CD14-positive monocyte (primary cell): Measurements from ENCODE around the gene RPS6KL1. TPM values are rescaled to one million over a fixed set of nuclear protein-coding genes. Genes with fewer than 3 reads are reported as not detected.

ENCODE experiments used
- DNase-seq, 3 donors: peaks; one replicate each; pipeline ENCODE4 v3.0.0-alpha.2; 2011 to 2022
- H2AFZ ChIP-seq: 2 replicates; pipeline ENCODE4 v1.6.0; 2012; ENCODE audit warnings: mild to moderate bottlenecking, low read depth, low read length, inconsistent platforms; ENCODE audit not compliant: insufficient read depth, poor library complexity, severe bottlenecking
- H3K27ac ChIP-seq, 2 donors: 1 replicate in 1 of 2; 2 replicates in 1 of 2; pipeline ENCODE4 v1.5.1; 2012 to 2013; ENCODE audit warnings: low read length in 2 of 2, control low read depth in 1 of 2, inconsistent platforms in 1 of 2, low read depth in 1 of 2, mild to moderate bottlenecking in 1 of 2
- H3K27me3 ChIP-seq, 2 donors: one replicate each; pipeline versions ENCODE4 v1.6.0 to v1.6.1; 2011 to 2013; ENCODE audit warnings: low read length in 2 of 2; ENCODE audit not compliant: control insufficient read depth in 2 of 2, insufficient read depth in 2 of 2
- H3K36me3 ChIP-seq, 2 donors: replicated peaks in 1 of 2; 1 replicate in 1 of 2; 2 replicates in 1 of 2; pipeline versions ENCODE4 v1.5.1 to v1.6.1; 2012 to 2013; ENCODE audit warnings: low read length in 2 of 2, control low read depth in 1 of 2, inconsistent platforms in 1 of 2, mild to moderate bottlenecking in 1 of 2; ENCODE audit not compliant: insufficient read depth in 2 of 2, control insufficient read depth in 1 of 2
- H3K4me1 ChIP-seq, 2 donors: 1 replicate in 1 of 2; 2 replicates in 1 of 2; pipeline versions ENCODE4 v1.5.1 to v1.6.1; 2012 to 2013; ENCODE audit warnings: low read length in 2 of 2, control low read depth in 1 of 2, inconsistent platforms in 1 of 2, mild to moderate bottlenecking in 1 of 2, moderate library complexity in 1 of 2; ENCODE audit not compliant: insufficient read depth in 2 of 2, control insufficient read depth in 1 of 2
- H3K4me2 ChIP-seq: replicated peaks from 2 replicates; pipeline ENCODE3; 2012; ENCODE audit warnings: low read length, moderate library complexity, mild to moderate bottlenecking; ENCODE audit not compliant: poor library complexity, severe bottlenecking; ENCODE audit errors: extremely low read depth
- H3K4me3 ChIP-seq, 3 experiments: fragments of 200-600 bp in 1 of 3; sonication (generic) in 1 of 3; replicated peaks in 1 of 3; 1 replicate in 2 of 3; 2 replicates in 1 of 3; pipeline ENCODE4 v1.5.1; 2011 to 2013; ENCODE audit warnings: low read length in 3 of 3, mild to moderate bottlenecking in 3 of 3, control low read depth in 2 of 3, low read depth in 2 of 3, inconsistent platforms in 1 of 3, moderate library complexity in 1 of 3
- H3K79me2 ChIP-seq: 2 replicates; pipeline ENCODE4 v1.6.0; 2012; ENCODE audit warnings: mild to moderate bottlenecking, control low read depth, inconsistent platforms, low read length, moderate library complexity; ENCODE audit not compliant: insufficient read depth
- H3K9ac ChIP-seq: 2 replicates; pipeline ENCODE4 v1.6.0; 2017; ENCODE audit warnings: low read length, mild to moderate bottlenecking; ENCODE audit not compliant: insufficient read depth, poor library complexity, severe bottlenecking
- H3K9me3 ChIP-seq, 2 donors: replicated peaks in 1 of 2; 1 replicate in 1 of 2; 2 replicates in 1 of 2; pipeline versions ENCODE4 v1.5.1 to v1.6.1; 2012 to 2013; ENCODE audit warnings: low read length in 2 of 2, control low read depth in 1 of 2; ENCODE audit not compliant: control insufficient read depth in 1 of 2, insufficient read depth in 1 of 2
- H4K20me1 ChIP-seq: 2 replicates; pipeline ENCODE4 v1.6.0; 2012; ENCODE audit warnings: mild to moderate bottlenecking, low read length, control low read depth, moderate library complexity; ENCODE audit not compliant: insufficient read depth
- H3K27ac Mint-ChIP-seq, 7 donors: one replicate each; pipeline ENCODE4 v1.8.0; 2020; ENCODE audit warnings: mild to moderate bottlenecking in 7 of 7, mixed read lengths in 7 of 7, moderate library complexity in 6 of 7, inconsistent platforms in 2 of 7
- H3K27me3 Mint-ChIP-seq, 3 donors: one replicate each; pipeline ENCODE4 v1.8.0; 2021 to 2022; ENCODE audit warnings: low read depth in 3 of 3, mild to moderate bottlenecking in 3 of 3, mixed read lengths in 3 of 3, moderate library complexity in 3 of 3, inconsistent platforms in 1 of 3
- H3K36me3 Mint-ChIP-seq, 2 donors: one replicate each; pipeline ENCODE4 v1.8.0; 2020; ENCODE audit warnings: mixed read lengths in 2 of 2, inconsistent platforms in 1 of 2, mild to moderate bottlenecking in 1 of 2
- H3K4me1 Mint-ChIP-seq: one replicate; pipeline ENCODE4 v1.8.0; 2020; ENCODE audit warnings: mild to moderate bottlenecking, mixed read lengths
- H3K4me3 Mint-ChIP-seq, 2 donors: one replicate each; pipeline ENCODE4 v1.8.0; 2020; ENCODE audit warnings: mild to moderate bottlenecking in 2 of 2, mixed read lengths in 2 of 2, moderate library complexity in 1 of 2
- H3K9me3 Mint-ChIP-seq, 7 donors: one replicate each; pipeline ENCODE4 v1.8.0; 2020 to 2022; ENCODE audit warnings: mixed read lengths in 7 of 7, mild to moderate bottlenecking in 6 of 7, moderate library complexity in 6 of 7, inconsistent platforms in 2 of 7
- CTCF ChIP-seq: fragments of 200-600 bp; IDR thresholded peaks from one replicate; pipeline ENCODE4 v1.8.0; 2022; ENCODE audit warnings: antibody characterized with exemption, mild to moderate bottlenecking
- WGBS: methylation state at CpG from one replicate; pipeline ENCODE4 v1.1.5; 2013; ENCODE audit warnings: missing lambda C conversion rate; ENCODE audit not compliant: insufficient coverage; 5-methylcytosine and 5-hydroxymethylcytosine counted together
- intact Hi-C, 2 donors: fragments of 100-400 bp; cut with micrococcal nuclease; formaldehyde crosslinking; loops; one replicate each; pipeline versions ENCODE4 v1.15.0 to v1.15.1; 2023
- polyA plus RNA-seq, 3 donors: library from polyadenylated mRNA; depleted of rRNA in 1 of 3; unstranded in 2 of 3; stranded (reverse) in 1 of 3; fragments of 300-500 nt in 2 of 3; fragments of >200 nt in 1 of 3; fragmentation: Illumina TruSeq in 2 of 3; gene quantifications; 1 replicate in 2 of 3; 2 replicates in 1 of 3; pipeline ENCODE4 v1.2.3, GENCODE V29; 2012 to 2021

RPS6KL1 gene
- polyA plus RNA-seq, 3 donors, result 0.13 TPM; not detected in 2

GRCh38 chr14:74953686-74954085 is 30.6 kb upstream of the RPS6KL1 start:
- H4K20me1 ChIP-seq, result no peaks in the 10 kb centered on the region
- Mint-ChIP-seq H3K27ac (peak overlapping the region in 1 of 7 donors; percentile 15), H3K4me1 (peaks cover 4% of the 10 kb centered on the region), H3K27me3 (peaks cover 15 to 38% (median 21%) of the 10 kb centered on the region in 3 donors), H3K36me3 (no peaks in the 10 kb centered on the region), H3K4me3 (no peak overlapping the region), H3K9me3 (peaks cover 0 to 3% (median 0%) of the 10 kb centered on the region in 7 donors)
- H3K79me2 ChIP-seq, result no peaks in the 10 kb centered on the region
- H3K4me1 ChIP-seq, result peaks cover 9 to 13% of the 10 kb centered on the region in 2 donors
- no peak overlapping the region for H2AFZ ChIP-seq
- H3K9ac ChIP-seq, result no peak overlapping the region
- no peak overlapping the region for H3K4me2 ChIP-seq
- no peak overlapping the region for H3K27ac ChIP-seq
- TF ChIP-seq CTCF, result no peak
- WGBS, result 100% methylated on average over 3 of the region's 5 CpGs
- no peaks in the 10 kb centered on the region for H3K36me3 ChIP-seq
- H3K9me3 ChIP-seq, result no peaks in the 10 kb centered on the region
- DNase-seq, result no peak
- H3K4me3 ChIP-seq, result no peak overlapping the region
- intact Hi-C loops, result no loop called here
- peaks cover 3 to 23% of the 10 kb centered on the region in 2 donors for H3K27me3 ChIP-seq

- WGBS, result 92% methylated on average over 17 of the region's 18 CpGs
- intact Hi-C loops, result no loop called here
- H3K9me3 ChIP-seq, result no peaks in the 10 kb centered on the region
- H2AFZ ChIP-seq, result no peak overlapping the region
- H3K9ac ChIP-seq, result no peak overlapping the region
- H3K27me3 ChIP-seq, result peaks cover 3 to 23% of the 10 kb centered on the region in 2 donors
- no peak for TF ChIP-seq CTCF
- peaks cover 0 to 3% (median 0%) of the 10 kb centered on the region in 7 donors for H3K9me3 Mint-ChIP-seq
- peaks cover 9 to 13% of the 10 kb centered on the region in 2 donors for H3K4me1 ChIP-seq
- no peak overlapping the region for H3K4me3 Mint-ChIP-seq
- peak overlapping the region in 1 of 7 donors; percentile 68 for H3K27ac Mint-ChIP-seq
- H3K36me3 Mint-ChIP-seq, result no peaks in the 10 kb centered on the region
- no peak for DNase-seq
- no peaks in the 10 kb centered on the region for H3K36me3 ChIP-seq
- no peaks in the 10 kb centered on the region for H3K79me2 ChIP-seq
- no peak overlapping the region for H3K4me2 ChIP-seq
- no peak overlapping the region for H3K27ac ChIP-seq
- H4K20me1 ChIP-seq, result no peaks in the 10 kb centered on the region
- peaks cover 4% of the 10 kb centered on the region for H3K4me1 Mint-ChIP-seq
- no peak overlapping the region for H3K4me3 ChIP-seq
- peaks cover 17 to 38% (median 21%) of the 10 kb centered on the region in 3 donors for H3K27me3 Mint-ChIP-seq
Measured at GRCh38 chr14:74952697-74953484, 29.8 kb upstream of the RPS6KL1 start.
